Measurements from ENCODE around the gene MICU2. TPM values are rescaled to one million over a fixed set of nuclear protein-coding genes. Genes with fewer than 3 reads are reported as not detected.
A peak's percentile ranks its signal among the peaks of the same experiment; 100 is the strongest.
"Not testable (repeated sequence)": the region's sequence is repeated elsewhere in the genome, so short reads cannot be mapped to it uniquely, and the experiment has no call there.

Gene MICU2
- total RNA-seq, 1 donor from 2014 or later, result 64.4 TPM

GRCh38 chr13:21557995-21558394 lies 46.0 kb downstream of the MICU2 start:
- intact Hi-C loops (cut with micrococcal nuclease), result no loop called here
- no peaks in the 10 kb centered on the region for H3K27me3 ChIP-seq (ENCODE audit: low read depth)
- no peaks in the 10 kb centered on the region for H3K4me1 ChIP-seq
- H3K4me3 ChIP-seq, result no peak overlapping the region
- H3K36me3 ChIP-seq, result peaks cover 14% of the 10 kb centered on the region
- peak; percentile 59 for TF ChIP-seq CTCF (IDR thresholded peaks at IDR 0.05; ENCODE audit: borderline replicate concordance)
- no peak for DNase-seq
- no peaks in the 10 kb centered on the region for H3K9me3 ChIP-seq (replicated peaks)
- H3K27ac ChIP-seq (replicated peaks), result no peak overlapping the region

- intact Hi-C loops (cut with micrococcal nuclease), result no loop called here
- Histone ChIP-seq H3K4me3 (no peak overlapping the region), H3K36me3 (peaks cover 4% of the 10 kb centered on the region)
Measured at GRCh38 chr13:21556051-21556450, 47.9 kb downstream of the MICU2 start.

GRCh38 chr13:21553261-21553660 lies 50.7 kb downstream of the MICU2 start:
- intact Hi-C loops (cut with micrococcal nuclease); H3K27ac ChIP-seq (replicated peaks); DNase-seq; H3K36me3 ChIP-seq; H3K4me1 ChIP-seq; H3K4me3 ChIP-seq; H3K9me3 ChIP-seq (replicated peaks); H3K27me3 ChIP-seq (ENCODE audit: low read depth): not testable (repeated sequence)

More at GRCh38 chr13:21556051-21556450, 47.9 kb downstream of the MICU2 start:
- H3K4me1 ChIP-seq, result no peaks in the 10 kb centered on the region
- no peaks in the 10 kb centered on the region for H3K9me3 ChIP-seq (replicated peaks)
- H3K27me3 ChIP-seq (ENCODE audit: low read depth), result no peaks in the 10 kb centered on the region
- no peak overlapping the region for H3K27ac ChIP-seq (replicated peaks)
- TF ChIP-seq CTCF (IDR thresholded peaks at IDR 0.05; ENCODE audit: borderline replicate concordance), result no peak
- no peak for DNase-seq

GRCh38 chr13:21550918-21551317 lies 53.1 kb downstream of the MICU2 start:
- intact Hi-C loops (cut with micrococcal nuclease), result no loop called here
- DNase-seq, result no peak
- Histone ChIP-seq H3K36me3 (peaks cover 6% of the 10 kb centered on the region), H3K27ac (replicated peaks) (no peak overlapping the region), H3K4me3 (no peak overlapping the region), H3K4me1 (no peaks in the 10 kb centered on the region), H3K9me3 (replicated peaks) (no peaks in the 10 kb centered on the region), H3K27me3 (ENCODE audit: low read depth) (no peaks in the 10 kb centered on the region)
- TF ChIP-seq CTCF (IDR thresholded peaks at IDR 0.05; ENCODE audit: borderline replicate concordance), result no peak

- no peaks in the 10 kb centered on the region for H3K9me3 ChIP-seq (replicated peaks)
- no peak overlapping the region for H3K27ac ChIP-seq (replicated peaks)
- no peak overlapping the region for H3K4me3 ChIP-seq
- TF ChIP-seq CTCF (IDR thresholded peaks at IDR 0.05; ENCODE audit: borderline replicate concordance), result no peak
- no peaks in the 10 kb centered on the region for H3K27me3 ChIP-seq (ENCODE audit: low read depth)
- H3K4me1 ChIP-seq, result no peaks in the 10 kb centered on the region
- peaks cover 9% of the 10 kb centered on the region for H3K36me3 ChIP-seq
- DNase-seq, result no peak
- intact Hi-C loops (cut with micrococcal nuclease), result no loop called here
Measured at GRCh38 chr13:21549633-21550032, 54.3 kb downstream of the MICU2 start.

GRCh38 chr13:21548577-21548976 lies 55.4 kb downstream of the MICU2 start:
- no peak overlapping the region for H3K4me3 ChIP-seq
- peaks cover 9% of the 10 kb centered on the region for H3K36me3 ChIP-seq
- DNase-seq, result no peak
- no peaks in the 10 kb centered on the region for H3K4me1 ChIP-seq
- no peak for TF ChIP-seq CTCF (IDR thresholded peaks at IDR 0.05; ENCODE audit: borderline replicate concordance)
- intact Hi-C loops (cut with micrococcal nuclease), result no loop called here
- H3K9me3 ChIP-seq (replicated peaks), result no peaks in the 10 kb centered on the region
- no peak overlapping the region for H3K27ac ChIP-seq (replicated peaks)
- no peaks in the 10 kb centered on the region for H3K27me3 ChIP-seq (ENCODE audit: low read depth)
